ENCODE data around the gene NOPCHAP1.
"Not testable (repeated sequence)": the region's sequence is repeated elsewhere in the genome, so short reads cannot be mapped to it uniquely, and the experiment has no call there.

NOPCHAP1 gene

GRCh38 chr12:104944252-104944651 is 41.9 kb upstream of the NOPCHAP1 start:
- TF ChIP-seq, protein P1, sequence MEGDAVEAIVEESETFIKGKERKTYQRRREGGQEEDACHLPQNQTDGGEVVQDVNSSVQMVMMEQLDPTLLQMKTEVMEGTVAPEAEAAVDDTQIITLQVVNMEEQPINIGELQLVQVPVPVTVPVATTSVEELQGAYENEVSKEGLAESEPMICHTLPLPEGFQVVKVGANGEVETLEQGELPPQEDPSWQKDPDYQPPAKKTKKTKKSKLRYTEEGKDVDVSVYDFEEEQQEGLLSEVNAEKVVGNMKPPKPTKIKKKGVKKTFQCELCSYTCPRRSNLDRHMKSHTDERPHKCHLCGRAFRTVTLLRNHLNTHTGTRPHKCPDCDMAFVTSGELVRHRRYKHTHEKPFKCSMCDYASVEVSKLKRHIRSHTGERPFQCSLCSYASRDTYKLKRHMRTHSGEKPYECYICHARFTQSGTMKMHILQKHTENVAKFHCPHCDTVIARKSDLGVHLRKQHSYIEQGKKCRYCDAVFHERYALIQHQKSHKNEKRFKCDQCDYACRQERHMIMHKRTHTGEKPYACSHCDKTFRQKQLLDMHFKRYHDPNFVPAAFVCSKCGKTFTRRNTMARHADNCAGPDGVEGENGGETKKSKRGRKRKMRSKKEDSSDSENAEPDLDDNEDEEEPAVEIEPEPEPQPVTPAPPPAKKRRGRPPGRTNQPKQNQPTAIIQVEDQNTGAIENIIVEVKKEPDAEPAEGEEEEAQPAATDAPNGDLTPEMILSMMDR (IDR thresholded peaks at IDR 0.05) = no peak
- no peak overlapping the region for H3K4me3 ChIP-seq (ENCODE audit: low read depth in 1 of 2, low read length in 1 of 2)
- H3K27ac ChIP-seq = no peak overlapping the region
- no peaks in the 10 kb centered on the region for H3K4me1 ChIP-seq (ENCODE audit: control insufficient read depth in 1 of 2, insufficient read depth in 1 of 2, low read depth in 1 of 2, low read length in 1 of 2)
- H3K36me3 ChIP-seq = no peaks in the 10 kb centered on the region
- H3K27me3 ChIP-seq = no peaks in the 10 kb centered on the region
- H3K9me3 ChIP-seq = no peaks in the 10 kb centered on the region

GRCh38 chr12:104948716-104949115 is 37.4 kb upstream of the NOPCHAP1 start:
- H3K27me3 ChIP-seq = peaks cover 17% of the 10 kb centered on the region
- H3K4me1 ChIP-seq (ENCODE audit: control insufficient read depth in 1 of 2, insufficient read depth in 1 of 2, low read depth in 1 of 2, low read length in 1 of 2); H3K9me3 ChIP-seq; H3K36me3 ChIP-seq; H3K4me3 ChIP-seq (ENCODE audit: low read depth in 1 of 2, low read length in 1 of 2); H3K27ac ChIP-seq: not testable (repeated sequence)

DNA sequence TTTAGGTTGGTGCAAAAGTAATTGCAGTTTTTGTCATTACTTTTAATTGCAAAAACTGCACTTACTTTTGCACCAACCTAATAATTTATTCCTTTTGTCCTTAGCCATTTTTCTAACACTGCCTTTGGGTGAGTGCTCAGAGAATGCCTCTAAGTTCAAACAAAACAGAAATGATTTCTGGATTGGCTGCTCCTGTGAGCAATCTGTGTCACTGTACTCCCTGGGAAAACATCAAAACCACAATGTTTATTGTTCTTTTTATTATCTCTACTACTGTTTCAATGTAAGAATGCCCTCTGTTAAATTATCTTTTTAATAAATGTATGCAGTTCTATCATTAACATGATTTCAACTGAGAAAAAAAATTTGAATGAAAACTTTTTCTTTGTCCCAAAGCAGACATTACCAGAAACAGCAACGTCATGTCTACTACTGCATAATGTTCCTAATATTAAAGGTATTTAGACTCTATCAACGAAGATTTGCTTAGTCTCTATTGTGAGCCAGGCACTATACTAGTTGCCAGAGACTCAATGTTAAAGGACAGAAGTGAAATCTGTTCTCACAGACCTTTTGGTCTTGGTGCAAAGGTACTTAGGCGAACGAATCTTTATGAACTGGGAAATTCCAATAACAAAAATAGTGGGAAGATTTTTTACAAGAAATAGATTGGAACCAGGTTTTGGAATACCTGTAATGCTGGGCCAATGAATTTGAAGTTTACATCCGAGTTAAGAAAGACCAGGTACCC is 34.2 kb upstream of the NOPCHAP1 start:
- H3K4me1 ChIP-seq (ENCODE audit: control insufficient read depth in 1 of 2, insufficient read depth in 1 of 2, low read depth in 1 of 2, low read length in 1 of 2) = no peaks in the 10 kb centered on the region
- H3K27me3 ChIP-seq = peaks cover 48% of the 10 kb centered on the region
- TF ChIP-seq, protein P1 (IDR thresholded peaks at IDR 0.05) = no peak
- H3K36me3 ChIP-seq = no peaks in the 10 kb centered on the region
- no peak overlapping the region for H3K27ac ChIP-seq
- H3K4me3 ChIP-seq (ENCODE audit: low read depth in 1 of 2, low read length in 1 of 2) = no peak overlapping the region
- no peaks in the 10 kb centered on the region for H3K9me3 ChIP-seq

DNA sequence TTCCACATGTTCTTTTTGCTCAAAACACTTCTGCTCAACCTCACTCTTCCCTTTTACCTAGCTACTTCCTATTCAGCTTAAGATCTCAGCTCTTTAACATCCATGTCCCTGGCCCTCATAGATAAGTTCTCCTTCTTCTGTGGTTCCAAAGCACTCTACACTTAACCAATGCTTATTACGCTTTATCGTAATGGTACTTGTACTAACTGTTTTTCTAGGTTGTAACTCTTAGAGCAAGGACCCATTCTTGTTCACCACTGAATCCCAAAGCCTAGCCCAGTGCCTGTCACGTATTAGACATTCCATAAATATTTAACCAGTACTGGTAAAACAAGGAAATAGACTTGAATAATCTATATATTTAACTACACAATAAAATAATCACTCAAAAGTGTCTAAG is 33.3 kb upstream of the NOPCHAP1 start:
- H3K9me3 ChIP-seq = no peaks in the 10 kb centered on the region
- peaks cover 4 to 5% of the 10 kb centered on the region in 2 experiments for H3K4me1 ChIP-seq (ENCODE audit: control insufficient read depth in 1 of 2, insufficient read depth in 1 of 2, low read depth in 1 of 2, low read length in 1 of 2)
- no peak overlapping the region for H3K27ac ChIP-seq
- H3K36me3 ChIP-seq = no peaks in the 10 kb centered on the region
- TF ChIP-seq, protein P1 (IDR thresholded peaks at IDR 0.05) = no peak
- peaks cover 57% of the 10 kb centered on the region for H3K27me3 ChIP-seq
- no peak overlapping the region for H3K4me3 ChIP-seq (ENCODE audit: low read depth in 1 of 2, low read length in 1 of 2)

DNA sequence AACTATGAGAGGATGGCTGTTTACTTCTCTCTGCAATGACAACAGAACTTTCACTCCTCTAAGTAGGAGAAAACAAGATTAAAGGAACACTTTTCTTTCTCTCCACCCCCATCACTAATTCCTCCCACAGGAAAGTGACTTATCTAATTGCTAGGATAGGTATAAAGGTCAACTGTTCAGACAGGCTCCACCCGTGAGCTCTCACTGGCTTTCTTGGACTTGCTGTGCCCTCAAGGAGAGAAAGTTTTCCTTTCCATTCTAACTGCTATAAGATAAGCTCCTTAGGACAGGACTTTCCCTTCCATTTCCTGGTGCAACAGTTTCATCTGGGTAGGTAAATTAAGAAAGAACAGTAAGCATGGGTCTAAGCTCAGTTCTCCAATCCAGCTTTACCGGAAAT is 32.8 kb upstream of the NOPCHAP1 start:
- H3K4me1 ChIP-seq (ENCODE audit: control insufficient read depth in 1 of 2, insufficient read depth in 1 of 2, low read depth in 1 of 2, low read length in 1 of 2) = peaks cover 5 to 7% of the 10 kb centered on the region in 2 experiments
- no peak overlapping the region for H3K27ac ChIP-seq
- TF ChIP-seq, protein P1 (IDR thresholded peaks at IDR 0.05) = no peak
- H3K36me3 ChIP-seq = no peaks in the 10 kb centered on the region
- no peak overlapping the region for H3K4me3 ChIP-seq (ENCODE audit: low read depth in 1 of 2, low read length in 1 of 2)
- no peaks in the 10 kb centered on the region for H3K9me3 ChIP-seq
- H3K27me3 ChIP-seq = peaks cover 62% of the 10 kb centered on the region

- H3K4me1 ChIP-seq (ENCODE audit: control insufficient read depth in 1 of 2, insufficient read depth in 1 of 2, low read depth in 1 of 2, low read length in 1 of 2) = peaks cover 11 to 14% of the 10 kb centered on the region in 2 experiments
- TF ChIP-seq, protein P1 (IDR thresholded peaks at IDR 0.05) = no peak
- no peak overlapping the region for H3K27ac ChIP-seq
- H3K9me3 ChIP-seq = no peaks in the 10 kb centered on the region
- no peaks in the 10 kb centered on the region for H3K36me3 ChIP-seq
- H3K4me3 ChIP-seq (ENCODE audit: low read depth in 1 of 2, low read length in 1 of 2) = no peak overlapping the region
- H3K27me3 ChIP-seq = peaks cover 85% of the 10 kb centered on the region
Measured at GRCh38 chr12:104955703-104956102, 30.4 kb upstream of the NOPCHAP1 start.
